Hepatocyte (in vitro differentiated cells): ENCODE results near the gene PAN3.

ENCODE experiments used
- CTCF ChIP-seq: fragments of 200-600 bp; sonication (generic); IDR thresholded peaks from 2 replicates; pipeline ENCODE4 v1.5.1; 2016; ENCODE audit warnings: antibody characterized with exemption, mild to moderate bottlenecking; ENCODE audit not compliant: poor library complexity
- EZH2 ChIP-seq: fragments of 200-600 bp; sonication (generic); IDR thresholded peaks from 2 replicates; pipeline ENCODE4 v1.6.1; 2016; ENCODE audit warnings: antibody characterized with exemption, mild to moderate bottlenecking, borderline replicate concordance
- EZH2phosphoT487 ChIP-seq: fragments of 200-600 bp; sonication (generic); IDR thresholded peaks from one replicate; pipeline ENCODE4 v1.6.1; 2018; ENCODE audit warnings: antibody characterized with exemption, mild to moderate bottlenecking, low read depth, moderate library complexity; ENCODE audit not compliant: unreplicated experiment, severe bottlenecking

GRCh38 chr13:28313579-28313978, 175.2 kb downstream of the PAN3 start:
- TF ChIP-seq CTCF (peak; percentile 24), EZH2 (no peak), EZH2phosphoT487 (no peak)
